ENCODE data around the gene PPFIA4.

- TF ChIP-seq EZH2 (IDR thresholded peaks at IDR 0.05; ENCODE audit: low read length): no peak
- TF ChIP-seq CTCF (optimal IDR thresholded peaks at IDR 0.05 in 1 of 3, IDR thresholded peaks at IDR 0.05 in 1 of 3, conservative IDR thresholded peaks at IDR 0.05 in 1 of 3; ENCODE audit: extremely low read depth in 1 of 3, insufficient read depth in 2 of 3, low read length in 3 of 3): no peak
These were observed 26.3 kb downstream of the PPFIA4 start for GRCh38 chr1:203052601-203053000.
